Measurements from ENCODE around the gene NAV2.

DNA sequence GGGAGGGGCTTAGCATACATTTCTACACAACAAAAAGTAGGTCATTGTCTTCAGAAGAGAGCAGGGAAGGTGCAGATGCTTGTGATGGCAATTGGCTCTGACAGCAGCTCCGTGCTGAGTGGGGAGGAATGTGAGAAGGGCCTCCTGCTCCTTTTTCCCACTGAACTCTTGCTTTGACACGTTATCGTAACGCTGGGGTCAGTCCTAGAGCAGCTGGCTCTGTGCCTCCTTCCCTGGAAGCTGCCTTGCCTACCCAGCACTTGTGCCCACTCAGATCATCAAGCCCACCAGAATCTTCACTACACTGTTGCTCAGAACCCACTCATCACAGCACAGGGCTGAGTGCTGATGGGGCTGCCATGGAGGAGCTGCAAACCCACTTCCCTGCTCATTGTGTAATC, 14.9 kb upstream of the NAV2 start:
- TF ChIP-seq, protein P1, sequence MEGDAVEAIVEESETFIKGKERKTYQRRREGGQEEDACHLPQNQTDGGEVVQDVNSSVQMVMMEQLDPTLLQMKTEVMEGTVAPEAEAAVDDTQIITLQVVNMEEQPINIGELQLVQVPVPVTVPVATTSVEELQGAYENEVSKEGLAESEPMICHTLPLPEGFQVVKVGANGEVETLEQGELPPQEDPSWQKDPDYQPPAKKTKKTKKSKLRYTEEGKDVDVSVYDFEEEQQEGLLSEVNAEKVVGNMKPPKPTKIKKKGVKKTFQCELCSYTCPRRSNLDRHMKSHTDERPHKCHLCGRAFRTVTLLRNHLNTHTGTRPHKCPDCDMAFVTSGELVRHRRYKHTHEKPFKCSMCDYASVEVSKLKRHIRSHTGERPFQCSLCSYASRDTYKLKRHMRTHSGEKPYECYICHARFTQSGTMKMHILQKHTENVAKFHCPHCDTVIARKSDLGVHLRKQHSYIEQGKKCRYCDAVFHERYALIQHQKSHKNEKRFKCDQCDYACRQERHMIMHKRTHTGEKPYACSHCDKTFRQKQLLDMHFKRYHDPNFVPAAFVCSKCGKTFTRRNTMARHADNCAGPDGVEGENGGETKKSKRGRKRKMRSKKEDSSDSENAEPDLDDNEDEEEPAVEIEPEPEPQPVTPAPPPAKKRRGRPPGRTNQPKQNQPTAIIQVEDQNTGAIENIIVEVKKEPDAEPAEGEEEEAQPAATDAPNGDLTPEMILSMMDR (IDR thresholded peaks at IDR 0.05), result no peak
- no peak for TF ChIP-seq POLR2AphosphoS5 (IDR thresholded peaks at IDR 0.05; ENCODE audit: low read depth, low read length)
- TF ChIP-seq, protein P2, sequence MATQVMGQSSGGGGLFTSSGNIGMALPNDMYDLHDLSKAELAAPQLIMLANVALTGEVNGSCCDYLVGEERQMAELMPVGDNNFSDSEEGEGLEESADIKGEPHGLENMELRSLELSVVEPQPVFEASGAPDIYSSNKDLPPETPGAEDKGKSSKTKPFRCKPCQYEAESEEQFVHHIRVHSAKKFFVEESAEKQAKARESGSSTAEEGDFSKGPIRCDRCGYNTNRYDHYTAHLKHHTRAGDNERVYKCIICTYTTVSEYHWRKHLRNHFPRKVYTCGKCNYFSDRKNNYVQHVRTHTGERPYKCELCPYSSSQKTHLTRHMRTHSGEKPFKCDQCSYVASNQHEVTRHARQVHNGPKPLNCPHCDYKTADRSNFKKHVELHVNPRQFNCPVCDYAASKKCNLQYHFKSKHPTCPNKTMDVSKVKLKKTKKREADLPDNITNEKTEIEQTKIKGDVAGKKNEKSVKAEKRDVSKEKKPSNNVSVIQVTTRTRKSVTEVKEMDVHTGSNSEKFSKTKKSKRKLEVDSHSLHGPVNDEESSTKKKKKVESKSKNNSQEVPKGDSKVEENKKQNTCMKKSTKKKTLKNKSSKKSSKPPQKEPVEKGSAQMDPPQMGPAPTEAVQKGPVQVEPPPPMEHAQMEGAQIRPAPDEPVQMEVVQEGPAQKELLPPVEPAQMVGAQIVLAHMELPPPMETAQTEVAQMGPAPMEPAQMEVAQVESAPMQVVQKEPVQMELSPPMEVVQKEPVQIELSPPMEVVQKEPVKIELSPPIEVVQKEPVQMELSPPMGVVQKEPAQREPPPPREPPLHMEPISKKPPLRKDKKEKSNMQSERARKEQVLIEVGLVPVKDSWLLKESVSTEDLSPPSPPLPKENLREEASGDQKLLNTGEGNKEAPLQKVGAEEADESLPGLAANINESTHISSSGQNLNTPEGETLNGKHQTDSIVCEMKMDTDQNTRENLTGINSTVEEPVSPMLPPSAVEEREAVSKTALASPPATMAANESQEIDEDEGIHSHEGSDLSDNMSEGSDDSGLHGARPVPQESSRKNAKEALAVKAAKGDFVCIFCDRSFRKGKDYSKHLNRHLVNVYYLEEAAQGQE (IDR thresholded peaks at IDR 0.05; ENCODE audit: insufficient read depth in 1 of 2, low read depth in 2 of 2, low read length in 1 of 2), result no peak
